Measurements from ENCODE around the gene OR5H1. TPM values are rescaled to one million over a fixed set of nuclear protein-coding genes. Genes with fewer than 3 reads are reported as not detected.

OR5H1 gene
- total and polyA plus RNA-seq, 9 of the 15 experiments (the other 6 are each of a cell fraction or from before 2014, with no cell fraction given): not detected

DNA sequence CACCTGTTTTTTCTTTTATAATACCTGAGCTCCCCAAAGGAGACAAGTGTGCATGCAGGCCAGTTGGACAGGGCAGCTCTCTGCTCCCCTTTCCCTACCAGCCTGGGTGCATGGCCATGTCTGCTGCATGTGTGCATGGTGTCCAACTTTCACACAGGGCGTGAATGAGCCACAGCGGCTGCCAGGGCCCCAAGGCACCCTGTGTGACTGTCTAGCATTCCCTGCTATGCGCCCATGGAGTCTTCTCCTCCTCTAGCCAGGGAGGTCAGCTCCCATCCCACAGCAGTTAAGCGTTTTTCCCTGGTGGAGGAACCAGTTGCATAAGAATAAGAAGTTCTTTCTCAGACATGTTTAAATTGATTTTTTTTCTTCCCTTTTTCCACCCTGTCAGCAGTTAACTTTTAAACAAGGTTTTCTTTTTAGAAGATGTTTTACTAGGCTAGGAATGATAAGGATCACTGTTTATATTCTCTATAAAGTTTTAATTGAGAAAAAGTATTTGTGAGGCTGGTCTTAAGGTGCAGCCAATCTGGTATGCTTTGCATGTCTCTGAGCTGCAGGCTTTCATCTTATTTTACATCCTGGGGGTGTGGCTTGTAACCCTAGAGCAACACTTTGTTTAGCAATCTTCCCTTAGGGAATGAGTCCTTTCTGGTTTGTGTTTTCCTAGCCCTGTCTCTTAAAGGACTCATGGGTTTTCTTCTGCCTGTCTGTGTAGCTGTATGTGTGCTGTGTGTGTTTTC is 20.5 kb upstream of the OR5H1 start:
- intact Hi-C loops (cut with micrococcal nuclease): no loop called here
- Histone ChIP-seq H3K27me3 (ENCODE audit: control insufficient read depth in 2 of 2, insufficient read depth in 2 of 2, low read length in 2 of 2) (no peaks in the 10 kb centered on the region), H3K9me1 (ENCODE audit: control insufficient read depth, insufficient read depth, low read length) (no peaks in the 10 kb centered on the region), H3K4me3 (no peak overlapping the region), H3K4me2 (ENCODE audit: insufficient read depth, low read length) (no peak overlapping the region), H3K9me3 (replicated peaks; ENCODE audit: control insufficient read depth, insufficient read depth, low read depth, low read length) (no peaks in the 10 kb centered on the region), H4K20me1 (replicated peaks; ENCODE audit: control insufficient read depth, insufficient read depth, low read length) (no peaks in the 10 kb centered on the region), H2AFZ (ENCODE audit: low read depth, low read length) (no peak overlapping the region), H3K79me2 (ENCODE audit: control insufficient read depth, insufficient read depth, low read length) (no peaks in the 10 kb centered on the region), H3K9ac (ENCODE audit: insufficient read depth in 1 of 2, low read depth in 2 of 2, low read length in 2 of 2) (no peak overlapping the region), H3K4me1 (replicated peaks in 1 of 2; ENCODE audit: control insufficient read depth in 2 of 2, insufficient read depth in 2 of 2, low read length in 2 of 2) (no peaks in the 10 kb centered on the region), H3K27ac (ENCODE audit: extremely low read depth, low read depth, low read length) (no peak overlapping the region), H3K36me3 (ENCODE audit: control insufficient read depth, insufficient read depth, low read length) (no peaks in the 10 kb centered on the region)
- ATAC-seq (no peak), DNase-seq (ENCODE audit: extremely low read depth in 1 of 4, low spot score in 3 of 4) (no peak), FAIRE-seq (no peak)
- in situ Hi-C loops (cut with MboI): no loop called here
- 0% methylated on average over 4 of the region's 4 CpGs for WGBS (ENCODE audit: insufficient coverage, low coverage, missing lambda C conversion rate)
- ChIA-PET POLR2A (no interaction called here), CTCF (ENCODE audit: low intra/inter-chr PET ratio) (no interaction called here)
- no peak for TF ChIP-seq CCNT2 (IDR thresholded peaks at IDR 0.05; ENCODE audit: borderline replicate concordance, extremely low read depth, insufficient read length, low read depth, low read length)
- TF ChIP-seq CAMTA2 (CRISPR knock-in tag; conservative IDR thresholded peaks at IDR 0.05): no peak
- no peak for TF ChIP-seq ZNF121 (CRISPR knock-in tag; conservative IDR thresholded peaks at IDR 0.05)
- TF ChIP-seq DIDO1 (tag; IDR thresholded peaks at IDR 0.05; ENCODE audit: low read depth): no peak
- no peak for TF ChIP-seq FOXM1 (IDR thresholded peaks at IDR 0.05; ENCODE audit: low read depth)
- no peak for TF ChIP-seq FOXM1 (CRISPR knock-in tag; IDR thresholded peaks at IDR 0.05; ENCODE audit: low read depth)
- no peak for TF ChIP-seq TAF9B (IDR thresholded peaks at IDR 0.05; ENCODE audit: partially characterized antibody)
- TF ChIP-seq, protein P1, sequence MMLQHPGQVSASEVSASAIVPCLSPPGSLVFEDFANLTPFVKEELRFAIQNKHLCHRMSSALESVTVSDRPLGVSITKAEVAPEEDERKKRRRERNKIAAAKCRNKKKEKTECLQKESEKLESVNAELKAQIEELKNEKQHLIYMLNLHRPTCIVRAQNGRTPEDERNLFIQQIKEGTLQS (IDR thresholded peaks at IDR 0.05): no peak
- TF ChIP-seq, protein P1 (CRISPR knock-in tag; conservative IDR thresholded peaks at IDR 0.05): no peak
- no peak for TF ChIP-seq TAF15 (IDR thresholded peaks at IDR 0.05; ENCODE audit: low read depth, low read length)
- no peak for TF ChIP-seq SMAD1 (IDR thresholded peaks at IDR 0.05; ENCODE audit: low read depth, low read length, partially characterized antibody)
- TF ChIP-seq NEUROD1 (IDR thresholded peaks at IDR 0.05; ENCODE audit: borderline replicate concordance, low read depth, low read length, partially characterized antibody): no peak
- no TSS peak for BruUV-seq (replicated peaks)
